ENCODE data around the gene RNASEH2B.

Gene RNASEH2B

DNA sequence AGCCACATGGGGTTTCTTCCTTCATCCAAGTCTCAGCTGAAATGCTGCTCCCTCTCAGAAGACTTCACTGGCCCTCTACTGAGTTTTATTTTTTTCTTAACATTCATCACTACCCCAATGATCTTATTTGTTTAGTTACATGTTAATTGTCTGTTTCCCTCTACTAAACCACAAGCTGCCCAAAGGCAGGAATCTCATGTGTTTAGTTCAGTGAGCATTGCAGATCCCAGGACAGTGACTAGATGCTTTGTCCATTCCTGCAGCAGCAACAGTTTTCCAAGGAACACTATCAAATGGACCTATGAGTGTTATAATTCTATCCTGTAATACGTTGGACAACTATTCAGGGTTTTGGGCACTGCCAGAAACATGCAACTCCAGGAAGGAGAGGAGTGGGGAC is 93.1 kb downstream of the RNASEH2B start:
- Histone ChIP-seq H3K27me3 (ENCODE audit: control insufficient read depth, insufficient read depth, low read length) (no peaks in the 10 kb centered on the region), H3K27ac (ENCODE audit: low read length) (no peak overlapping the region), H3K4me1 (ENCODE audit: control insufficient read depth, insufficient read depth, low read length) (peaks cover 4% of the 10 kb centered on the region), H3K9me3 (ENCODE audit: control insufficient read depth, insufficient read depth, low read length) (no peaks in the 10 kb centered on the region), H3K36me3 (ENCODE audit: control insufficient read depth, insufficient read depth, low read length) (no peaks in the 10 kb centered on the region), H3K4me3 (ENCODE audit: low read length) (no peak overlapping the region)
- DNase-seq (ENCODE audit: low read depth, low spot score), result no peak
- no CpG with 5 or more reads among the region's 1 CpG for WGBS (ENCODE audit: insufficient coverage, insufficient read length)

- Histone ChIP-seq H3K4me3 (ENCODE audit: low read length) (no peak overlapping the region), H3K27me3 (ENCODE audit: control insufficient read depth, insufficient read depth, low read length) (no peaks in the 10 kb centered on the region), H3K36me3 (ENCODE audit: control insufficient read depth, insufficient read depth, low read length) (no peaks in the 10 kb centered on the region), H3K9me3 (ENCODE audit: control insufficient read depth, insufficient read depth, low read length) (no peaks in the 10 kb centered on the region), H3K27ac (ENCODE audit: low read length) (no peak overlapping the region), H3K4me1 (ENCODE audit: control insufficient read depth, insufficient read depth, low read length) (peaks cover 4% of the 10 kb centered on the region)
- no peak for DNase-seq (ENCODE audit: low read depth, low spot score)
- no CpG with 5 or more reads among the region's 7 CpGs for WGBS (ENCODE audit: insufficient coverage, insufficient read length)
Measured at GRCh38 chr13:51003642-51004041, 94.1 kb downstream of the RNASEH2B start.

GRCh38 chr13:51004111-51004865 is 94.7 kb downstream of the RNASEH2B start:
- H3K9me3 ChIP-seq (ENCODE audit: control insufficient read depth, insufficient read depth, low read length), result no peaks in the 10 kb centered on the region
- no peak for DNase-seq (ENCODE audit: low read depth, low spot score)
- H3K4me3 ChIP-seq (ENCODE audit: low read length), result no peak overlapping the region
- H3K27ac ChIP-seq (ENCODE audit: low read length), result no peak overlapping the region
- WGBS (ENCODE audit: insufficient coverage, insufficient read length), result no CpG with 5 or more reads among the region's 18 CpGs
- no peaks in the 10 kb centered on the region for H3K36me3 ChIP-seq (ENCODE audit: control insufficient read depth, insufficient read depth, low read length)
- H3K27me3 ChIP-seq (ENCODE audit: control insufficient read depth, insufficient read depth, low read length), result no peaks in the 10 kb centered on the region
- peaks cover 4% of the 10 kb centered on the region for H3K4me1 ChIP-seq (ENCODE audit: control insufficient read depth, insufficient read depth, low read length)

DNA sequence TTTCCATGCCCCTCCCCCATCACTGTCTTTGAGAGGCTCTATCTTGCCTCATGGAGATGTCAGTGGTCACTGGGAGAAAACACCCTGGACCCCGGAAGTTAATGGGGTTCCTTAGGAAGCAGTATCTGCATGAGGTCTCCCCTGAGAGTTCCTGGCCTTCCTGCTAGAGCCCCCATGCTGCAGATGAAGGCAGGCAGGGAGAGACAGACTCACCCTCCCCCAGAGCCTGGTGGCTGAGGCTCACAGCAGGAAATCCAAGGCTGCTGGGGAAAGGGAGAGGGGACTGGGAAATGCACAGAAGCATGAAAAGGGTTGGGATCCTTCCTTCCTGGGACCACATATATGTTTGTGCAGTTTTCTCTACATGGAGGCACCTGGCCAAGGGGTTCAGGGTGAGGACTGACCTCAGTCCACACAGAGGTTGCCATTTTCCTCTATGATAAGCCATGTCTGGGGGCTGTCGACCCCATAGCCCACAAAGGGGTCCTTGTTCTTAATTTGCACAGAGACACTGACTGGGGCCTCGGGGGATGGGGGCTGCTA is 95.4 kb downstream of the RNASEH2B start:
- H3K27ac ChIP-seq (ENCODE audit: low read length), result no peak overlapping the region
- H3K4me3 ChIP-seq (ENCODE audit: low read length), result no peak overlapping the region
- H3K9me3 ChIP-seq (ENCODE audit: control insufficient read depth, insufficient read depth, low read length), result no peaks in the 10 kb centered on the region
- H3K27me3 ChIP-seq (ENCODE audit: control insufficient read depth, insufficient read depth, low read length), result no peaks in the 10 kb centered on the region
- DNase-seq (ENCODE audit: low read depth, low spot score), result no peak
- no peaks in the 10 kb centered on the region for H3K36me3 ChIP-seq (ENCODE audit: control insufficient read depth, insufficient read depth, low read length)
- WGBS (ENCODE audit: insufficient coverage, insufficient read length), result no CpG with 5 or more reads among the region's 3 CpGs
- peaks cover 4% of the 10 kb centered on the region for H3K4me1 ChIP-seq (ENCODE audit: control insufficient read depth, insufficient read depth, low read length)

- H3K36me3 ChIP-seq (ENCODE audit: control insufficient read depth, insufficient read depth, low read length), result no peaks in the 10 kb centered on the region
- H3K27me3 ChIP-seq (ENCODE audit: control insufficient read depth, insufficient read depth, low read length), result no peaks in the 10 kb centered on the region
- no peak overlapping the region for H3K27ac ChIP-seq (ENCODE audit: low read length)
- peaks cover 4% of the 10 kb centered on the region for H3K4me1 ChIP-seq (ENCODE audit: control insufficient read depth, insufficient read depth, low read length)
- no peak overlapping the region for H3K4me3 ChIP-seq (ENCODE audit: low read length)
- H3K9me3 ChIP-seq (ENCODE audit: control insufficient read depth, insufficient read depth, low read length), result no peaks in the 10 kb centered on the region
- DNase-seq (ENCODE audit: low read depth, low spot score), result no peak
- WGBS (ENCODE audit: insufficient coverage, insufficient read length), result no CpG with 5 or more reads among the region's 4 CpGs
Measured at GRCh38 chr13:51005566-51005965, 96.0 kb downstream of the RNASEH2B start.

All from iPS DF 6.9 (cell line).